Cardiac septum (tissue), 1 donor: ENCODE measurements around the gene ITGA7. TPM values are rescaled to one million over a fixed set of nuclear protein-coding genes. Genes with fewer than 3 reads are reported as not detected.

ENCODE experiments used
- DNase-seq: peaks from one replicate; pipeline ENCODE4 v3.0.0-alpha.2; 2020; ENCODE audit warnings: low spot score
- intact Hi-C: fragments of 100-400 bp; cut with DNase I; formaldehyde crosslinking; loops from one replicate; pipeline ENCODE4 v1.14.0; 2022
- total RNA-seq: library from RNA; stranded (reverse); fragmentation: NEBNext Ultra II Directional; extraction: Animal tissue kit (Norgen Biotek cat#: 25700); gene quantifications from one replicate; pipeline ENCODE4 v1.2.1, GENCODE V29; 2021
- donor health status: DM: no; HTN: no; CAD: no.

ITGA7 gene
- total RNA-seq, 1 donor from 2014 or later, result 806 TPM

DNA sequence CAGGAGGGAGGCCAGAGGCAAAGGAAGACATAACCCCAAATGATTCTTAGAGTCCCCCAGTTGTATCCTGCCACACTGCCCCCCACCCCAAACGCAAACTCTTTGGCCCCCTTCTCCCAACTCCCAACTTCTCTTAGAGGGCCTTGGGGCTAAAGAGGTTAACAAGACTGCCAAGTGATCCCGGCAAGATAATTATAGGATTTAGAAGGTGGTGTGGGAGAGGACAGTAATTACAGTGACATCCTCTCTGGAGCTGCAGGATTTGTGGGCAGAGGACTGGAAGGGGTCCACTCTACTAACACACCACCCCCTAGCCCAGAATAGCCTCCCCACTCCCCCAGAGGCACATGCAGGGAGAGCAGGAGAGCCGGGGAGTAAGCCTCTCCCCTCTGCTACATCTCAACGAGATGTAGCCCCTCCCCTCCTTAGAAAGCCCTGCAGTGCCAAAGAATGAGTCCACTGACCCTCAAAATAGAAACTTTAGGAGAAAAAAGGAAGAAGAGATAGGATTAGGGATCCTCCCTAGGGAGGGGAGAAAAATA, 29.9 kb upstream of the ITGA7 start:
- no peak for DNase-seq
- intact Hi-C loops, result loop anchor here (2.0 to 5.0 kb wide), 3 partner anchors 59 to 203 kb away; partner anchors contain the start of gene PYM1

DNA sequence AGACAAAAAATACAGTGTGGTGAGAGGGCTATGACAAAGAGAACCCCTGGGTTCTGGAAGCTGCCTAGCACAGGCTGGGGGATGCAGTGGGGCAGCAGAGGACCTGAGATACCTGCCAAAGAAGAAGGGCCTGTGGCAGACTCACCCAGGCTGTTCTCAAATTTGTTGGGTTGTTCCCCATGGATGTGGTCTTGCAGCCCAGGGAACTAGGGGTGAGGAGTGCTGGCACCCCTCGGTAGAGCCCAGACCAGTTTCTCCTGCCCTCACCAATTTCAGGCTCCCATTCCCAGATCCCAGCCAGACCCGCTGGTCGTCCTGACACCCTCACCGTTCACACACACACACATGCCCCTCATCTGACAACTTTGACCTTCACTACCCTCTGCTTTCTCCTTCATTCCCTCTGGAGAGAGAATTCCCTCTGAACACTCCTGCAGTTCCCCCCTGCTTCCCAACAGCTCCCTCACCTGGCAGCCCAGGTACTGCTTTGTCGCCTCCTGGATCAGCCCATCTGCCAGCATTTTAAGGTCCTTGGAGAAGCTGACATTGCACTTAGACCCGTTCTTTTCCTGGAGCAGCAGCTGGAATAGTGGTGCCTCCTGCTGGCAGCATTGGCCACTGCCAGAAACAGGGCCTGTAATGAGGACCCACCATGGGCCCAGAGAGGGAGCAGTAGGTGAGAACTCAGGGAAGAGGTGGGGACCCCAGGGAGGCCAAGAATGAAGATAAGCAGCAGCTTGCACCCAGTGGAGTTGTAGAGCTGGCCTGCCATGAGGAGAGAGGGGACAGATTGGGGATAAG, 29.3 kb upstream of the ITGA7 start:
- DNase-seq, result peak; percentile 77
- intact Hi-C loops, result loop anchor here (5.0 kb wide), 1 partner anchor 190 kb away; the partner anchor contains the start of gene PYM1

DNA sequence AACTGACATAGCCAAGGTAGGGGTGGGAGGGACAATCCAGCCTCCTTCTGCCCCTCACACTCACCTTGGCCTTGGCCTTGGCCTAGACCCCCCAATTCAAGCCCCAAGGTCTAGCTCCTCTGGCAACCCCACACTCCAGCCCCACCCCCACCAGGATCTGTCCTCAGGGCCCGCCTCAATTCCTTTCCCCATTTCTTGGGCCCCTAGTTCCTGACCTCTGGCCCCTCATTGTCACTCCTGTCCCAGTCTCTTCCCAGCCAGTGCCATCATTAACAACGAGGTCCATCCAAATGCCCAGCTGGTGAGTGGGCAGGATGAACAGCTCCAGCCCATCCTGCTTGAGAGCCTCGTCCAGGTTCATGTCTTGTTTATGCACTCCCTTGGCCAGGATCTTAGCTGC, 28.4 kb upstream of the ITGA7 start:
- intact Hi-C loops, result loop anchor here (5.0 kb wide), 1 partner anchor 191 kb away; the partner anchor contains the start of gene PYM1
- no peak for DNase-seq

- intact Hi-C loops, result no loop called here
Measured at GRCh38 chr12:55734595-55734994, 26.9 kb upstream of the ITGA7 start.

GRCh38 chr12:55733858-55734257, 26.2 kb upstream of the ITGA7 start:
- intact Hi-C loops, result no loop called here
- DNase-seq, result no peak

More at GRCh38 chr12:55734595-55734994, 26.9 kb upstream of the ITGA7 start:
- DNase-seq, result no peak

GRCh38 chr12:55733021-55733555, 25.4 kb upstream of the ITGA7 start:
- intact Hi-C loops, result no loop called here
- DNase-seq, result no peak

DNA sequence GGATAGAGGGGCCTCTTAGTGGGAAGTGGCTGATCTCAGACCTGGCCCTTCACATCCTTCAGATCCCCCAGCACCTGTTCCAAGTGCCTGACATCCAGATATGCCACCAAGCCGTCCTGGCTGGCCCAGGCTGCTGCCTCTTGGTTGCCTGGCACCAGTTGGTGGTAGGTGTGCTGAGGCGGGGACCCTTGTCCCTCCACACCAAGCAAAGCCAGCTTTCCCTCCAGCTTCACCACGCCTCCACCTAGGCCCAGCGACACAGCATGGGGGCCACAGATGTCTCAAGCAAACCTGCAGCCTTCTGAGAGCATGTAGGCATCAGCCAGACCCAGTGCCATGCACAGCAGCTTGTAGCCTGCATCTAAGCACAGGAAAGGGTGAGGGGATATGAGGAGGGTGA, 24.6 kb upstream of the ITGA7 start:
- DNase-seq, result no peak

DNA sequence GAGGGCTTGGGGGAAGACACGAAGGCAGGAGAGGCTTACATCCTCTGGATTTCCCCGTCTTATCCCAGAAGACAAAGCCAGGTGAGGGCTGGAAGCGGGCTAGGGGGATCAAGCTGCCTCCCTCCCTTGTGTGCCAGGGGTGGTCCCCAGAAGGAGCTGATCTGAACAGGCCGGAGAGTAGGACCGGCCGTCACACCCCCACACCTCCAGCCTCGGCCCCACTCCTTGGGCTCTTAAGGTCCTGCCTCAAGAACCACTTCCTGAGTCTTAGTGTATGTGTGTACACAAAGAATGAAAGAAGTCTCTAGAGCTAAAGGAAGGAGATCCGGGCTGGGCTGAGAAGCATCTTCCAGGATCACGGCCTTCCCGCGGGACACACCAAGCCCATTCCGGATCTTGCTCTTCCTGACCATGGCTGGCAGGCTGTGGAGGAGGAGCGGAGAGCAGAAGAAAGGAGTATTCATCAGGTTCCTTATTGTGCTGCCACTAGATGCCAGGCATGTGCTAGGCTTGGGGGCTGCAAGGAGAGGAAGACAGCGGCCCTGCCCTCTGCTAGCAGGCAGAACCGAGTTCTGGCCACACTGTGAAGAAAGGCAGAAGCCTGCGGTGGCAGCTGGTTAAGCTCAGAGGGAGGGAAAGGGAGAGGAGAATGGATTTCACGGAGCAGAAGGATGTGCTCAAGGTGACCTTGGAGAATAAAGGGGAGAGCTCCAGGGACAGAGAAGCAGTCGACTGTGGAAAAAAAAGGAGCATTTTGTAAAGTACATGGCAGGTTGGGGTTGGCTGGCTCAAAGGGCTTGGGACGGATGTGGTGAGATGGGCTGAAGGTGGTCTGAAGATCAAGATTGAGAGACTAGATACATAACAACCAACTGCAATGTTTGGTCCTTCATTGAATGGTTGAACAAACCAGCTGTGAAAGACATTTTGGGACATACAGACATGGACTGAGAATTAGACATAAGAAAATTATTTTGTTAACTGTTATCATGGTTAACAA, 22.4 kb upstream of the ITGA7 start:
- no peak for DNase-seq
- intact Hi-C loops, result loop anchor here (1.0 kb wide), 1 partner anchor 22 kb away; no protein-coding TSS in a partner anchor

More for the DNA sequence above, 24.6 kb upstream of the ITGA7 start:
- intact Hi-C loops, result no loop called here

DNA sequence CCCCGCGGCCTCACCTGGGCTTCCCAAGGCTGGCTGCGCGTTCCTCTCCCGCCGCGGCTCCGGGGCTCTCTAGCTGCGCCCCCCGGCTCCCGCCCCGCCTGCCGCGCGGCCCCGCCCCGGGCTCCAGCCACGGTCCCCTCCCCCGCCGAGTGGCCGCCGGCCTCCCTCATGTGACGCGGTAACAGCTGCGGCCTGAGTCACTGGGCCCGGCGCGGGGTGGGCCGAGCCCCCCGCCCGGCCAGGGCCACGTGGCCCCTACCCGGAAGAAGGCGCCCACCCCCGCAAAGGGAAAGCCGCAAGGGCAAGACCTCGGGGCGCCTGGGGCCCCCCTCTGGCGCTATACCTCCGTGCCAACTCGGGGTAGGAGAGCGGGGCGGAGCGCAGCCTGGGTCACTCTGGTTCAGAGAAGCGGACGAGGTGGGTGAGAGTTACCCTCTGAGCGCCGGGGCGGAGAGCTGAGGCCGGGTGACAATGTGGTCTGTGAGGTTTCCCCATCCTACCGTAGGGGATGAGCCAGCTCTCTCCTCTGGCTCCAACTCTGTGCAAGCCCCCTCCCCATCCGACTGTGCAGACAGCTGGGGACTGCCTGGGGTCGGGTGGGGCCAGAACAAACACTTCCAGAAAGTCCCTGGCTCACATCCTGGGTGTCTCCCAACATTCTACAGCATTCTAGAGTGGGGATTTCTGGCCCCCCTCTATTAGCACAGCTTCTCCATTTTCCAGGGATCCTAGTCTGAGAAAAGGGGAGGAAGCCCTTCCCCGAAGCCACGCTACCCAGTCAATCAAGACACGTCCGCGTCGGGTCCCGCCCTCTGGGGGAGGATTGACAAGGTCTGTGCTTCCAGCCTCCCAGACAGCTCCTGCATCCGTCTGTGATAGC, 21.5 kb upstream of the ITGA7 start, which contains the start of gene CD63:
Gene CD63 (minus strand): TSS at position 71 of the 880 bp plus-strand sequence. CDS start 668 bp downstream, outside the sequence.
- DNase-seq, result peak; percentile 96
- intact Hi-C loops, result loop anchor here (1.0 kb wide), 1 partner anchor 21 kb away; no protein-coding TSS in a partner anchor

- DNase-seq, result peak; percentile 90
- intact Hi-C loops, result no loop called here
Measured at GRCh38 chr12:55728186-55728938, 20.7 kb upstream of the ITGA7 start.

GRCh38 chr12:55727643-55728185, 20.0 kb upstream of the ITGA7 start:
- intact Hi-C loops, result no loop called here
- DNase-seq, result peak; percentile 87

- intact Hi-C loops, result no loop called here
Measured at GRCh38 chr12:55726971-55727370, 19.3 kb upstream of the ITGA7 start.

GRCh38 chr12:55725556-55725955, 17.9 kb upstream of the ITGA7 start:
- intact Hi-C loops, result no loop called here
- no peak for DNase-seq

More at GRCh38 chr12:55726971-55727370, 19.3 kb upstream of the ITGA7 start:
- DNase-seq, result no peak

- peak; percentile 56 for DNase-seq
- intact Hi-C loops, result no loop called here
Measured at GRCh38 chr12:55724940-55725309, 17.2 kb upstream of the ITGA7 start.

GRCh38 chr12:55724226-55724939, 16.7 kb upstream of the ITGA7 start:
- peak; percentile 81 for DNase-seq
- intact Hi-C loops, result no loop called here

GRCh38 chr12:55723516-55724225, 16.0 kb upstream of the ITGA7 start:
- intact Hi-C loops, result no loop called here
- DNase-seq, result no peak
